HG03039 (cell line): Measurements from ENCODE around the gene BRD4.
"Not testable (repeated sequence)": the region's sequence is repeated elsewhere in the genome, so short reads cannot be mapped to it uniquely, and the experiment has no call there.

Experiments used
- ATAC-seq: cut with Tn5 transposase; IDR thresholded peaks from one replicate; pipeline ENCODE4 v1.9.1; 2021; ENCODE audit warnings: mild to moderate bottlenecking, moderate library complexity; ENCODE audit not compliant: unreplicated experiment

Gene BRD4

DNA sequence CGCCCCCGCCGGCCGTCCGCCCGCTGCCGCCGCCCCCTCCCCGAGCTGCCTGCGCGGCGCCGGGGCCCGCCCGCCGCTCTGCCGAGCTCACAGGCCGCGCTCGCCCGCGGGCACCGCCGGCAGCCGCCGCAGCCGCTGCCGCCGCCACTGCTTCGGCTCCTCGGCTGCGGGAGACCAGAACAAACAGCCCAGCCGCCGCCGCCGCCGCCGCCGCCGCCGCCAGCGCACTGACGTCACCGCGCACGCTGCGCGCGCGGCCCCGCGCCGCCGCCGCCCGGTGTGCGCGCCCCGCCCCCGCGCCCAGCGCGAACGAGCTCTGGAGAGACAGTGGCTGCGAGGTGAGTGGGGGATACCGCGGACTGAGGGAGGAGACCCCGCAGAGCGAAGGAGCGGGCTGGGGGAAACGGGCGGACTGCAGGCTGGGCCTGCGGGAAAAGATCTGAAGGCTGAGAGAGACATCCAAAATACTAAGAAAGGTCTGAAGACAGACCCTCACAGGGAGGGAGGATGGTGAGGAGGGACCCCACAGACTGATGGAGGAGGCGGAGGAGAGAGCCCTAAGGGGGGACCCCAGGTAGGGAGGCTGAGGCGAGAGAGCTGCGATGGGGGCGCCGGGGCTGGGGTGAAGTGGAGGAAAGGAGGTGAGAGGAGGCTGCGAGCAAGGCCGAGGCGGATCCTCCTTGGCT is at the start of gene BRD4:
BRD4 (minus strand) TSS at position 229 of the 686 bp plus-strand sequence. CDS start 59,440 bp downstream, outside the sequence.
- ATAC-seq, result peak; percentile 46

DNA sequence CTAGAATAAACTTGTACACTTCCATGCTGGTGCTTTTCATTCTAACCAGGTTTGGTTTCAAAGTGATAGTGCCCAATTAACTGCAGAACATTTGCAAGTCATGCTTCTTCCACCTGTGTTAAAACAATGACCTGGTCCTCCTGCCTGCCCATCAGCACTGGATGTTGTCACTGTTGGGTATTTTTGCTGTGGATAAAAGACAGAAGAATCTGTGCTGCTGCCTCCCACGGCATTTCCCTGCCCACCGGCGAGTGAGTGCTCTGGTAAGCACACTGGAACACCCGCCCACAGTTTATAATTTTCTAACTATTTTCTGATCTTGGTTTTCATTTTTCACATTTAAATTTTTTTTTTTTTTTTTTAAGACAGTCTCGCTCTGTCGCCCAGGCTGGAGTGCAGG is 49.5 kb upstream of the BRD4 start:
- no peak for ATAC-seq

DNA sequence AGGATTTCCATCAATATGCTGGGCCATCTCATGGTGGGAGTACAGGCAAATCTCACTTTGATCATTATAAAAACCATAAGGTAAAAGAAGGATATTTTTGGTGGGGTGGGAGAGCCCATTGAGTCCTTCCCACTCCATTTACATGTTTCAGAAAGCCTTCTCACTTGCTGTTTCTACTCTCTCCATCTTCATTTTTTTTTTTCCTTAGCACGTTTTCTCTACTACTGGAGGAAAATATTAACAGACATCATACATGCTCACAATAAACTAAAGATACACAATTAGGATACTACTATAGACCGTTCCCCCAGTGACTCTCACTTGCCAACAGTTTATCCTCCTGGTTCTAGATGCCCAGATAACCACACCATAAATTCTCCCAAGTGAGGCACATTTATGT is 49.1 kb upstream of the BRD4 start:
- no peak for ATAC-seq

DNA sequence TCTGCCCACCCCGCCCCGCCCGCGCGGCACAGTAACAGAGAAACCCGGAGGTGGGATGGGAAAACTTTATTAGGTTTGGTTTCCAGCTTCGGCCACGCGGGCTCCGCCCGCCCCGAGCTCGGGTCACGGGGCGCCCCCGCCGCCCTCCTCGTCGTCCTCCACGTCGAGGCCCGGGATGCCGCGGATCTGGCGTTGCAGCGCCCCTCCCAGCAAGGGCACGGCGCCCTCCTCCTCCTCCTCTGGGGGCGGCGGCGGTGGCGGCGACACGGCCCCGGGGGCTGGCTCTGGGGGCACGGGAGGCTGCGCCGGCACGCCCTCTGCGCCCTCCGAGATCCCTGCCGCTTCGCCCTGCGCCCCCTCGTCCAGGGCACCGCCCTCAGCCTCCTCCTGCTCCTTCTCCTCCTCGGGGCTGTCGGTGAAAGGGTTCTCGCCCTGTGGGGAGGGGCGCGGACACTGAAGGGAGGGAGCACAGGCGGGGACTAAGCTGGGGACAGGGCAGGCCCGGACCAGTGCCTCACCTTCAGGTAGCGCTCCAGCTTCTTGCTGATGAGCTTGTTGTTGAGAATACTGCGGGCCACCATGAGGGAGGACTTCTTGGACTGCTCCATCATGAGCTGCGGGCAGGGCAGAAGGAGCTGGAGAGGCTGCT is 47.8 kb upstream of the BRD4 start:
- ATAC-seq, result peak; percentile 38

DNA sequence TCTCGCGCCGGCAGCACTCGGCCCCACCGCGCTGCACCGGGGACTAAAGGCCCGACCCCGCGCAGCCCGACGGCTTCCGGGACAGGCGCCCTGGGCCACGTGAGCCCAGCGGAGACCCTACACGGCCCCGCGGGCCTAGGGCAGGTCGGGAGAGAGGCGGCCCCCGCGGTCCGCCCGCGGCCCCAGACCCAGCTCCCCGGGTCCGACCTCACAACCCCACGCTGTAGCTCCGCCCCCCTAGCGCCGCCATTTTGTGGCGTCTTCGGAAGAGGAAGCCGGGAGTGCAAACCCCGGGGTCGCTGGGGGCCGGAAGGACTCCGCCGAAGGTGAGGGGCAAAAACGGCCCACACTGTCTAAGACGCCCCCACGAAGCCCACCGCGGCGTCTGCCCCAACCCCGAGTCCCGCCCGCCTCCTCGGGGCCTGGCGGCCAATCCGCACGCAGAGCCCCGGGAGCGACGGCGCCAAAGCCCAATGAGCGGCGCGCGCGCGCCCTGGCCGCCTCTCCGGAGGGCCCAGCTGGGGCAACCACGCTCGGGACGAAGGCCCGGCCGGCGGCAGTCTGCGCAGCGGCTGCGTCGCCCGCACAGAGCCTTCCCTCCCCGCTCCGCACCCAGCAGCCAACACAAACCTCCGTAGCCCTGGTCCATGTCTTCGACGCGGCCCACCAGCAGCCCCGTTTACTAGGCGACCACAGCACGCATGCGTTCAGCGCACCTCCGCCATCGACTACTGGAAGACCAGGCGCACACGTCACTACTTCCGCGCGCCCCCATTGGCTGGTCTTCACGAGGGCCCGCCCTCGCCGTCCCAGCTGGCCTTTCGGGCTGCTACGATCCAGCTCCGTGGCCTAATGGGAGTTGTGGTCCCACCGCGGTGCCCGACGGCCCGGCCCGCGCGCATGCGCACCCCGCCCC is 47.0 kb upstream of the BRD4 start, which contains the start of gene AKAP8:
AKAP8 (minus strand) TSS at position 705 of the 916 bp plus-strand sequence; CDS start at position 649, 56 bp downstream.
- ATAC-seq, result peak; percentile 71

DNA sequence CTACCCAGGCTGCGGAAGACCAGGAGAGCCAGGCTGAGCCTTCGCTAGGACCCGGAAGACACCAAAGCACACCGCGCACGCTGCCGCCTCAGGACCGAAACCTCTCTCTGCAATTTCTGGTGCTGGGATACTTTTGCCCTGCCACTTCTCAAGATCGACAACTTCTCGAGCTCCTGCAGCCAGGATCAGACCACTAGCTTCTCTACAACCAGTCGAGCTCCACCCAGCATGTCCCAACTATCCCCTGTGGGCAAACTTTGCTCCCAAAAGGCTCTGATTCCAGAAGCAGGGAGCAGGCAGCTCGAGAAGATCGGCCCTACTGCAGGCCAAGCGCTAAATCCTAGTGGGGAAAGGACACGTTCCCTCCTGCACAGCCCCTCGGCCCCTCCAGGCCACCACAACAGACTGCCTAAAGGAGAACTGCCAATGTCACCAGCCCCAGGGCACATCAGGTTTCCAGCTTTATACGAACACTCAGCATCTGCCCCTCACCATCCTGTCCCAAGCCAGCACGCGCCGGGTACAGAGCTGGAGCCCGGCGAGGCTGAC is 46.3 kb upstream of the BRD4 start:
- no peak for ATAC-seq

DNA sequence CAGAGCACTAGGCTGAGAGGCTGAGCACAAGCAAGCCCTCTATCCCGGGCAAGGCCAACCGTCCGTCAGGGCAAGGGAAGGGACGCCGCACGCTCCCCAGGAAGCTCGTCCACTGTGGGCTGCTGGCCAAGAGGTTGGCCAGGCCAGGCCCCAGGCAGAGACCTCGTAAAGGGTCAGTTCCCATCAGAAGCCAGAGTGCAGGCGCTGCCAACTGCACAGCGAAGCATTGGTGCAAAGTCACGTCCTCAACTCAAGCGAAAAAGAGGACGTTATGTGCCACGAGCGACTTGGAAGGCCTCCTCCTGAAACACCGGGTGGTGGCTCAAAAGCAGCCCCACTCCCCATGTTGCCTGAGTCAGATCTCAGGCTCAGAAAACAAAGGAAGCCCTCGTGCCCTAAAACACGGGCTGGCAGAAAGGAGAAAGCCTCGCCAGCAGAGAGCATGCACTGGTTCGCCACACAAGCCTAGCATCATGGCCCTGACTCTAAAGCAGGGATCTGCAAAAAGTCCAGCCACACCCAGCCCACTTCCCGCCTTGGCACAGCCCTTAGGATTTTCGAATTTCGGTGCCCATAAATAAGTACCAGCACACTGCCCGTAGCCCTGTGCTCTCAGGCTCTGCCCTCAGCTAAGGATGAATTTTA is 42.6 kb upstream of the BRD4 start:
- ATAC-seq, result no peak

DNA sequence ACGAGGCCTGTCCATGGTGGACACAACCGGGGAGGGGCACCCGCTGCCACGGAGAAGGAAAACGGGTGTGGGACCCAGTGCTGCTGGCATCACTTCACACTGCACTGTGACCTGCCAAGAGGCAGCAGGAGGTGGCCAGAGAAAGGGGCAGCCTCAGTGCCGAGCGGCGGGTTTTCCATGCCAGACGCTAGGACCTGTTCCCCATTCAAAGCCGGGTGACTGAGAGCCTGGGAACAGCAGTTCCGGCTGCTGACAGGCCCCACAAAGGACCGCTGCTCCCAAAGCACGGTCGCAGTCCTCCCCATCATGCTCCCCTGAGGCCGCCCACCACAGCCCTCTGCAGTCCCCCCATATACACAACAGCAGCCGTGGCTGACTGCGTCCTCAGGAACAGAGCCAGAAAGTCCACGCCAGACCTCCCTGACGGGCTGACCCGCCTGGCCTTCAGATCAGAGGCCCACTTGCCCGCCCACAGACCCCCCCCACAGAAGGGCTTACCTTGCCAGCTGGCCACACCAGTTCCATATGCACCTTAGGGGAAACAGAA is 41.8 kb upstream of the BRD4 start:
- ATAC-seq, result no peak

DNA sequence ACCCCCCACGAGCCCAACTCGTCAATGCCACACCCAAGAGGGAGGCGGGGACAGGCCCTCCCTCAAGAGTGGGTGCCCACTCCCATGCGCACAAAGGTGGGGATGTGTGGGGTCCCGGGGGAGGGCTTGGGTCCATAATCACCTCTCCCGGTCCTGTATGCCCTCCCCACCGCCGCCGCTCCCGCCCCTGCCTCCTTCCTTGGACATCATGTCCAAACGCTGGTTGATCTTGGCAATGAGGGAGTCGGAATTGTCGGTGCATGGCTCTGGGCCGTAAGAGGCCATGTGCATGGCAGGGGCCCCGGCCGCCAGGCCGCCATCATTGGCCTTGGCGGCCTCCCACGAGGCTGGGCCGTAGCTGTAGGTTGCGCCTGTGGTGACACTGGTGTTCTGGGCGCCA is 41.3 kb upstream of the BRD4 start:
- ATAC-seq, result no peak

DNA sequence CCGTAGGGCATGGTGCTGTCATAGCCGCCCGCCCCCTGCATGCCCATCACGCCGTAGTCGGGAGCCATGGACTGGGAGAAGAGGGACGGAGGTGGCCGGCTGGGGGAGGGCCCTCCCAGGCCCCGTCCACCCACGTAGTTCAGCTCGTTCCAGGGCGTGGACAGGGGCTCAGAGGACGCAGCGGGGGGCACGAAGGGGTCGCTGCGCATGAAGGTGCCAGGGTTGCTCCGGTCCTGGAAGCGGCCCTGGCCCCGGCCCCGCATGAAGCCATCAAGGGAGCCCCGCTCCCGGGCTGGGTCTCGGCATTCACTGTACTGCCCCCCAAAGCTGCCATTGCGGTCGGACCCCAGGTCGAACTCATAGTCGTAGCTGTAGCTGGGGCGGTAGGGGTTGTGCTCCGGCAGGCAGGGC is 40.6 kb upstream of the BRD4 start:
- ATAC-seq, result no peak

DNA sequence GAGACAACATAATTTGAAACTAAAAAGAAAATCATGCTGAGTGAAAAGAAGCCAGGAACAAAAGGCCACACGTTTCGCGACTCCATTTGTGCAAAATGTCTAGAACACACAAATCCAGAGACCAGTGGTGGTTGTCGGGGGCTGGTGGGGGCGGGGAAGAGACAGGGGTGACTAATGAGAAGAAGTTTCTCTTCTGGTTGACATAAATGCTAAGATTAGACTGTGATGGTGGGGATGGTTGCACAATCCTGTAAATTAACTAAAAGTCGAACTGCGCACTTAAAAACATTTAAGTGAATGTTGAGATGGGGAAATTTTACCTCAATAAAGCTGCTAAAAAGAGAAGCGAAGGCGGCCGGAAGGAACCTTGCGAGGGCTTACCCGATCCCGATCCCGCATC is 40.1 kb upstream of the BRD4 start:
- no peak for ATAC-seq

DNA sequence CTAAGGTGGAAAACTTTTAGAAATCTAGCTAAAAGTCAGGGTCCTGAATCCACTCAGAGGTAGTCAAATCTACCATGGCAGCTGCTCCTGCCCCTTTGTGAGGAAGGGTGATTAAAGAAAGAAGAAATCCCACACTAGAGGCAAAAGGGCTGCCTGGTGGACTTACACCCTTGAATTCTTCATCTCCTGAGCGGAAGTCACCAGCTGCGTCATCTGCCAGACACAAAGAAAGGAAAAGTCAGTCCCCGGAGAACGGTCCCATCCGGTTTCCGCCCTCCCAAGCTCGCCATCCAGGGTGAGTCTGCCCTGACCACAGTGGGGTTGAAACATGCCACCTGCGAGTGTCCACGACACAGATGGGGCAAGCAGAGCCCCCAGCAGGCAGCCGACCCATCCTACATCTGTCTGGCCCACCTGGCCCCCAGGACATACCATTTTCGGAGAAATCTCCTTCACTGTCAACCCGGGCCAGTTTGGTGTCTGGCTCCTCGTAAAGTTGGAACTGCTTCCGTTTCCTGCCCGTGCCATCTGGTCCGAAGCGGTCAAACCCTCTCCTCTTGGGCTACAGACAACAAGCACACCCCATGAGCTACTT is 39.5 kb upstream of the BRD4 start:
- no peak for ATAC-seq

DNA sequence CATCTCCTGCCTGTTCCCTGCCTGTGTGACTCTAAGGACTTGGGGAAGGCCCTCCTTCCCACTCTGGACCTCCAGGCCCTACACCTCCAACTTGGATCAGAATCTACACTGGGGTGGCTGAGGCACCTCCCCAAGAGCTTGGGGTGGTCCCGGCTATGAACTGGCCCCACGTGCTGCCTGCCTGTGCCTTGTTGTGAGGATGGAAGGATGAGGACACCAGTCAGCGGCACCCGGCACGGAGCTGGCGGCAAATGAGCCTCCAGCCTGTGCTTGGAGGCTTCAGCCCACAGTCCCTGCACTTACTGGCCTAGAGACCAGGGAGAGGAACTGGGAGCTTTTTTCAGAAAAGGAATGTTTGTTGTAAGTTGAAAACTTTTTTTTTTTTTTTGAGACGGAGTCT is 38.8 kb upstream of the BRD4 start:
- ATAC-seq, result no peak

DNA sequence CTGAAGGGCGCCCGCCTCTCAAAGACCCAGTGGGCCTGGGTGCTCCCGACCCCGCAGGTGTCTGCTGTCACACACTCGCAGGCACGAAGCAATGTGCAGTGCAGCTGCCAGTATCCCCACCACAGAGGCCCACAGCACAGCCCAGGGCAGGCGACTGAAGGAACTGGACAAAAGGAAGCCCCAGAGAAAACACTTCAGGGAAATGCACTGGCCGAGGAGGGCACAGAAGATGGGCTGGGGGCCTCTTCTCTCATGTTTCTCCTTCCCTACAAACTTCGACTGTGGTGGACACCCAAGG is 37.2 kb upstream of the BRD4 start:
- no peak for ATAC-seq

DNA sequence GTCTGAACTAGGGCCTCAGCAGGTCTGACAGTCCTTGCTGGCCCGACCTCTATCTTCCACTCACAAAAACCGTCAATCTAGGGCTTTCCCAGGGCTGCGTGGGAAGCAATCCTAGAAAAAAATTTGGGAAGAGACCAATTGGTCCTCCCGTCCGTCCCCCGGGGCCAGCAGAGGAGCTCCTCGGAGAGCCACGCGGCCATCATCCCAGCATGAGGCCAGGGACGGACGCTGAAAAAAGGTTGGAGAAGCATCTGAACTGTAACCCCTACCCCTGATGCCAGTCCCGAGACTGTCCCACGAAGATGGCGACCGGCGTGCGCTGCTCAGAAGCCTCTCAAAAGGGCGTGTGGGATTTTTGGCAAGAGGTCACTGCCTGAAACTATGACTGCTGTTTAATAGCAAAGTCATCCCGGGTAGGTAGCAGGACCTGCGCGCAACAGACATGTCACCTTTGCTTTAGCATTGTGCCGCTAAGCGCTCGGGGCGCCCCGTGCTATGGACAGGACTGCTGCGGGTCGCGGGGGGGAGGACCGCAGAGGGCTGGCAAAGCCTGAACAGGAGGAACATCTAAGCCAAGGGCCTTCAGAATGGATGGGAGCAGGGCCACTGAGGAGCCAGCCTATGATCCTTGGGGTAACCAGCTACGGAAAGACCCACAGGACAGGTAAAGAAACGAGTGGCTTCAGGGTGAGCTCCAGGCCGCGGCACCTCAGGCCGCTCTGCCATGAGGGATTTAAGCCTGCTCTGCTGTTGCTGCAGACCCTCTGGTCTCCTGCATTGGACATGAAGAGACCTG is 36.7 kb upstream of the BRD4 start:
- no peak for ATAC-seq

DNA sequence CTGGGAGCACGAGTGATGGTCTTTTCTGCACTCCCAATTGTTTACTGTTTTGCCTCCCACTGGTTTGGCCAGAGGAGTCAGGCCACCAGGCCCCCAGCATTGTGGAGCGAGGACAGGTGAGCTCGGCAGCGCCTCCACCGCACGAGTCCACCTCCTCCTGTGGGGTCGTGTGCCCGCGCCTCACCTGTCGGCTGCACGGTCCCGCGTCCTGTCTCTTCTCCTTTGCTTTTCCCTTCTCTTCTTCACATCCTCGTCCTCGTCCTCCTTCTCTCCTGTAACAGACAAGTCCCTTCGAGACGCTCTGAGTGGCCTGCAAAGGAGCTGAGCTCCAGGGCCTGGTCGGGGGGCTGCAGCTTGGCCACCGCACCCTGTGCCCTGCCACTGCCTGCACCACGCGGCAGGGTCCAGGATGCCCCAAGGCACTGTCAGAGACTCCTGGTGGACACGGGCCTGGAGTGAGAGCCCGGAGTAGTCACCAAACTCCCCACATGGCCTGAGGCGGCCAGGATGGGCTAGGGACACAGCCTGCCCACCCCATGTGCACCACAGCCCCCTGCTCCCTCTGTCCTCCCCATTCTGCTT is 35.8 kb upstream of the BRD4 start:
- ATAC-seq, result no peak

DNA sequence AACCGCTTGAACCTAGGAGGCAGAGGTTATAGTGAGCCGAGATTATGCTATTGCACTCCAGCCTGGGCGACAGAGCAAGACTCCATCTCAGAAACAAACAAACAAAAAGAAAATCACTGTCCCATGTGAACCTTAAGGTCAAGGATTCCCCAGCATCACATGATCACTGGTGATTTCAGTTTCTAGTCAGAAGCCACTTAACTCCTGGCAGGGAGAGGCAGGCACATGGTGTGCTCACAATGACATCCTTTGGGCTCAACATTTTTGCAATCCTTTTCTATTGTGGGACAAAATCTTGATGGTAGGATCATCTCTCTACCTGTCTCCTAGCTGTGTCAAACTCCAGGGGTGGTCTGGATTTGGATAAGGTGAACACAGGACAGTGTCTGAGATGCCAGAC is 35.1 kb upstream of the BRD4 start:
- ATAC-seq, result no peak

DNA sequence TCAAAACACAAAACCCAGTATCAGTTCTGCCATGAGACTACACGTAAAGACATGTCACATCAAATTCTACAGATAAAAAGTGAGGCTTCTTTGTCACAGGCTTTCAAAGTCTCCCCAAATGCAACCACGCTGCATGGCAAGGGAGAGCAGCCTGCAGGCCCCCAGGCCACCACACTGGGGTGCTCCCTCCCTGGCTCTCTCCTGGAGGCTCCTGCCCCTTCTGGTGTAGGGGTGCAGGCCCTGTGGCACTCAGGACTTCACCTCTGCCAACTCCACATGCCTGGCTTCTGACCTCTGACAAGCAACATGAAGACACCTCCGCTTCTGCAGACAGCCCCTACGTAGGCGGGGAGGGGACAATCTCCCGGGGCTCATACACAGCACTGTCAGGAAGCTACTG is 32.9 kb upstream of the BRD4 start:
- ATAC-seq, result no peak

DNA sequence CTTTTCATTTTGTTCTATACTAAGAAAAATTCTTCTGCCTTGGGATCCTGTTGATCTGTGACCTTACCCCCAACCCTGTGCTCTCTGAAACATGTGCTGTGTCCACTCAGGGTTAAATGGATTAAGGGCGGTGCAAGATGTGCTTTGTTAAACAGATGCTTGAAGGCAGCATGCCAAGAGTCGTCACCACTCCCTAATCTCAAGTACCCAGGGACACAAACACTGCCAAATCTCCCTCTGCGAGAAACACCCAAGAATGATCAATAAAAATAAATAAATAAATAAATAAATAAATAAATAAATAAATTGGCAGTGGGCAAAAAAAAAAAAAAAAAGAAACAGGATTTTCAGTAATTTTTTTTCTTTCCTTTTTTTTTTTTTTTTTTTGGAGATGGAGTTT is 31.5 kb upstream of the BRD4 start:
- not testable (repeated sequence) for ATAC-seq
